ENCODE results near the gene MAPKAPK5.

- TF ChIP-seq EZH2 (IDR thresholded peaks at IDR 0.05; ENCODE audit: borderline replicate concordance, low read depth, low read length, severe bottlenecking), result no peak
- TF ChIP-seq CTCF (IDR thresholded peaks at IDR 0.05; ENCODE audit: extremely low read depth in 1 of 2, insufficient read depth in 1 of 2, low read depth in 1 of 2, low read length in 2 of 2), result no peak
- no peak for TF ChIP-seq POLR2A (IDR thresholded peaks at IDR 0.05; ENCODE audit: low read depth, low read length)
- TF ChIP-seq JUN (IDR thresholded peaks at IDR 0.05; ENCODE audit: borderline replicate concordance, insufficient read depth, insufficient read length, low read depth), result no peak
- TF ChIP-seq POLR2AphosphoS5 (IDR thresholded peaks at IDR 0.05; ENCODE audit: insufficient read depth, low read depth, low read length), result no peak
- TF ChIP-seq FOS (IDR thresholded peaks at IDR 0.05; ENCODE audit: borderline replicate concordance, insufficient read depth, low read length), result no peak
- TF ChIP-seq MYC (IDR thresholded peaks at IDR 0.05; ENCODE audit: low read depth, low read length), result no peak
- TF ChIP-seq MAX (IDR thresholded peaks at IDR 0.05; ENCODE audit: insufficient read depth, insufficient read length), result no peak
- no peak for TF ChIP-seq GATA2 (IDR thresholded peaks at IDR 0.05; ENCODE audit: insufficient read depth, insufficient read length, low read depth, low read length)
Observed at GRCh38 chr12:111828338-111828979, 13.6 kb upstream of the MAPKAPK5 start.

Measured in endothelial cell of umbilical vein (primary cell).